K562 treated with DMSO at 1 percent for 48 hours (cell line): Measurements from ENCODE around the gene CFI. TPM values are rescaled to one million over a fixed set of nuclear protein-coding genes. Genes with fewer than 3 reads are reported as not detected.

Experiments used
- total RNA-seq: library from RNA; unstranded; fragments of 300-600 nt; gene quantifications from 2 replicates; pipeline ENCODE4 v1.2.3, GENCODE V29; 2022; ENCODE audit warnings: low replicate concordance; ENCODE audit errors: extremely low read depth

The CFI gene
- not detected in 2 replicates for total RNA-seq

DNA sequence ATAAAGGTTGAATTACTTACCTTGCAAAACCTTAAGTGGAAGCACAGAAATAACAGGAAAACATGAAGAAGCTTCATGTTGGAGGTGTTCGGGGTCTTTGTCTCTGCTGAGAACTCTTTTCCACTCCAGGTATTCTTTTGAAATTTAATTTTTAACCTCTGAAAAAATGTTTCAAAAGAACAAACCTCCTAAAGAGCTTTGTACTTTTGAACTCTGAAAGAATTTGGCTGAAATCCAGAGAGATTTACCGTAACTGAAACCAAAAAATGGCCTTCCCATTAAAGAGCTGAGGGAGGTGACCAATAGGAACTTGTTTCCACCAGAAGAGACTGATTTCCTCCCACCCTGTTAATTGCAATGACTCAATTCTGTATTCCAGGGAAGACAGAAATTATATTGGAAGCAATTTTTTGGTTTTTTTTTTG lies at the start of gene CFI:
Gene CFI, minus strand, starts transcription at position 105 of the 425 bp plus-strand sequence. Its CDS starts 28 bp downstream, at position 77.

DNA sequence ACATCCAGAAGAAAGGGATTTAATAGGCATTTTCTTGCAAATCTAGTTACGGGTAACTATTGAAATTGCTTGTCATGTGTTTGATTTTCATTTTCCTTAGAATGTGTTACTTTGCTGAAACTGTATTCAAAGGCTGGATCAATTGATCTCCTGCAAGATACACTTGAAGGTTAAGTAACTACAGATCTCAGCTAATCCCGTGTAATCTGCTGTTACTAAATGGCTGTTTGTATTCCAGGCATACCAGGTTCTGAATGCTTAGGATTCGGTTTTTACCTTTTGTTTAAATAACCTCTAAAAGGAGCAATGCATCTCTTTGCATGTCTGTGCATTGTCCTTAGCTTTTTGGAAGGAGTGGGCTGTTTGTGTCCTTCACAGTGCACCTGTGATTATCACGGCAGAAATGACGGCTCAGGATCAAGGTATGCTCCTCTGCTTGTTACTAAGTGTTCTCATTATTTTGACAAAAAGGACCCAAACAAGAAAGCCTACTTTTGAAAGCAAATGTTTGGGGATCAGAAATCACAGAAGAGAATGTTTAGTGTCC lies 46.2 kb upstream of the CFI start, which contains the start of gene LRIT3:
Gene LRIT3, plus strand, starts transcription at position 212 of the 547 bp plus-strand sequence. Its CDS starts 95 bp downstream, at position 307.

GRCh38 chr4:109827672-109828071 lies 25.9 kb upstream of the CFI start, which contains the start of gene RRH:
RRH (plus strand) TSS chr4:109827972; CDS start chr4:109828028, 56 bp downstream.

DNA sequence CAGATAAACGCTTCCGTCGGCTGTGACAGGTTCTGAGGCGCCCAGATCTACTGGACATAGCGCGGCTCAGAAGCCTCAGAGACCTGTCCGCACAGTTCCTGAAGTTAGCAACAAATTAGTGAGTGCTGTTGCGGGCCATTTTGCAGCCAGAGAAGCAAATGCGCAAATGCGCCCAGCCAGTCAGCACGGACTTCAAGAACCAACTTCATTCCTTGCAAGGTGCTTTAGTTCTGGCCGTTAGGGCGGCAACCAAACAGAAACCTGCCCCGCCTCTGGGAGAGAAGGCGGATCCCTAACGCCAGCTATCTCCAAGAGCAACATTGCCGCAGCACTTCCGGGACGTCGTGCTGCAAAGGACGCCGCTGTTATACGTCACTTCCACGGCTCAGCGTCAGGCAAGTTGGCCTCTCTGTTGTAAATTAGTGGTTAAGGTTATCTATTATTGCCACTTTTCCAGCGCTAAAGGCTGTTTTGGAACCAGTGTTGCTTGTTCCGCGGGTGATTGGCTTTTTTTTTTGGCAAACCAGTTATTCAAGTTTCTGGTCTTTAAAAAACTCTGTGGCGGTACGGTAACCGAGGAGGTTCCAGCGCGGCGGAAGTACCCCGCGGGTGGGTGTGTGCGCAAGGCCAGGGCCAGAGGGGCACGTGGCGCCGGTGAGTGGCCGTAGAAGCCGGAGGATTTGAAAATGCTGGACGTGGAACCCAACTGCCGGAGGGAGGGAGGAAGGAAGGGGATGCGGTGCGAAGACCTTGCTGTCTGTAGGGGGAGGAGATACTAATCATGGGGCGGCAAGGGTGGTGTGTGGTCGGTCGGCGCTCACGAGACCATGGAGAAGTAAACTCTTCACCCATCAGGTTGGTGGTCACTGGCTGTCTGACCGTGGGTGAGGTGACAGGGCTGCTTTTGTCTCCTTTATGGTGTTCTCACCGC lies 13.6 kb upstream of the CFI start, which contains the start of gene GAR1:
Gene GAR1, plus strand, starts transcription at position 612 of the 931 bp plus-strand sequence. CDS start 403 bp downstream, outside the sequence.

GRCh38 chr4:109729718-109730618 lies 71.8 kb downstream of the CFI start, which contains the start of gene PLA2G12A:
PLA2G12A (minus strand) TSS chr4:109730070; CDS start chr4:109729809, 261 bp downstream.

DNA sequence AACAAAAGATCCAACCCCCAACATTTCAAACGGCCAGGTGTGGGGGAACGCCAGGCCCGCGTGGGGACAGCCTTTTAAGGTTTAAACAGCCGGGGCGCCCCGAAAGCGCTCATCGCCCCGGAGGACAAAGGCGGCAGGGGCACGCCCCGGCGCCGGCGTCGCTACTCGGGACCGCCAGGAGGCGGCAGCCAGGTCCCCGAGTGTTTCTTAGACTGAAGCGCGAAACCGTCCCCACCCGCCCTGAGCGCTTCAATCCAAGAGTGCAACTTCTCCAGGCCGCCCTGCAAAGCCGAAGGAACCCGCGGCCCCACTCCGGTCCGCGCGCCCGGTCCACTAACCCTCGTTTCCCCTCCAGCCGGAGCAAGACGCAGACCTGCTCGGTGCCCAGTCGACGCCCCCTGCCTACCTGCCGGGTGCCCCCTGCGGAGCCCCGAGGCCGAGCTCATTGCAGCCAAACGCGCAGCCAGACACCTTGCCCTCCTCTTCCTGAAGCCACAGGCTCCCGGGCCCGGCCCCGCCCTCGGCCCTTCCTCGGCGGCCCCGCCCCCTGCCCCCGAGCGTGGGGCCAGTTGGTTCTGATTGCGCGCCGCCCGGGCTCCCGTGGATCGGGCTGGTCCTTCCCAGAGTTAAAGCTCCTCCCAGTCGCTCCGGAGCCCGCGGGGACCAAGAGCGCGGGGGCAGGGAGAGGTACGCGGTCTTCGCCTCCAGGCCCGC lies 98.7 kb downstream of the CFI start, which contains the start of gene CASP6:
Gene CASP6, minus strand, starts transcription at position 496 of the 714 bp plus-strand sequence. Its CDS starts 50 bp downstream, at position 446.

Other genes with a start within 250 kb of the CFI start
- not detected in 2 replicates for gene MCUB, start 241.8 kb downstream of the CFI start, total RNA-seq
- not detected in 2 replicates for gene CASP6, start 98.6 kb downstream of the CFI start, total RNA-seq
- gene PLA2G12A, start 71.9 kb downstream of the CFI start, total RNA-seq: not detected in 2 replicates
- not detected in 2 replicates for gene GAR1, start 13.8 kb upstream of the CFI start, total RNA-seq
- not detected in 2 replicates for gene RRH, start 26.0 kb upstream of the CFI start, total RNA-seq
- gene LRIT3, start 46.1 kb upstream of the CFI start, total RNA-seq: not detected in 2 replicates
- gene EGF, start 110.9 kb upstream of the CFI start, total RNA-seq: not detected in 2 replicates